Dermis microvascular lymphatic vessel endothelial cell (primary cell): Measurements from ENCODE around the gene SH3RF2. TPM values are rescaled to one million over a fixed set of nuclear protein-coding genes. Genes with fewer than 3 reads are reported as not detected.
"Not testable (repeated sequence)": the region's sequence is repeated elsewhere in the genome, so short reads cannot be mapped to it uniquely, and the experiment has no call there.

ENCODE experiments used
- DNase-seq, 2 donors: peaks; one replicate each; pipeline versions ENCODE4 v3.0.0 to v3.0.0-alpha.2; 2010; ENCODE audit warnings: low read depth in 2 of 2
- total RNA-seq: library from RNA; depleted of rRNA; stranded (reverse); fragments of >200 nt; gene quantifications from 2 replicates; pipeline ENCODE4 v1.2.1, GENCODE V29; 2014

The SH3RF2 gene
- total RNA-seq, 1 donor from 2014 or later = not detected

DNA sequence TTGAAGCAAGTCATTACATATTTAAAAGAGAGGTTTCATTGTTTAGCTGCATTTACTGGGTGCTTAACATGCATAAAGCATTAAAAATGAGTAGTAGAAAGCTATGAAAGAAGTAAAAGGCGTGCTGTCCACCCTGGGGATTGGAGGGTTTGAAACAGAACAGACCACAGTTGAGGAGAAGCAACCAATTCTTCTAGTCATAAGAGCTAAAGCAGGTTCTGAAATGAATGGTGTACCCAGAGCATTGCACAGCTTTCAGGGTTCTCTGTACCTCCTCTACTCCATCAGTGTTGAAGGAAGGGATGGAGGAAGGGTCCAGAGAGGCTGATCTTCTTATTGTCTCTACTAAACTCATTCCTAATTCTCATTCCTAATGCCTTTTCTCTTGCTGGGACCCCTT is 68.9 kb downstream of the SH3RF2 start:
- no peak for DNase-seq

DNA sequence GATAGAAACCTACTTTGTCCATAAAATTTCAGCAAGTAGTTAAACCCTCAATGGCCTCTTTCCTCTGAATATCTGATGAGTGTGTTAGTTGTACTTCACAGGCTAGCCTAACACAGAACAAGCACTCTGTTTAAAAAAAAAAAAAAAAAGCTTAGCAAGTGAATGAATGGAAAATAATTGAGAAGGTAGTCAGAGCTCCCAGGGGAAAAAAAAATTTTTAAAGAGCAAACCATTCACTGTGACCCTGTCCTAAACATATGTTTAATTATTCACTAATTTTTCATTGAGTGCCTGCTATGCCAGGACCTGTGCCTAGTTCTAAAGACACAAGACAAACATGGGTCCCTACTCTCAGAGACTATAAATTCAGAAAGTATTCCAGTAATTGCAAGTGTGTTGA is 69.3 kb downstream of the SH3RF2 start:
- DNase-seq = no peak

DNA sequence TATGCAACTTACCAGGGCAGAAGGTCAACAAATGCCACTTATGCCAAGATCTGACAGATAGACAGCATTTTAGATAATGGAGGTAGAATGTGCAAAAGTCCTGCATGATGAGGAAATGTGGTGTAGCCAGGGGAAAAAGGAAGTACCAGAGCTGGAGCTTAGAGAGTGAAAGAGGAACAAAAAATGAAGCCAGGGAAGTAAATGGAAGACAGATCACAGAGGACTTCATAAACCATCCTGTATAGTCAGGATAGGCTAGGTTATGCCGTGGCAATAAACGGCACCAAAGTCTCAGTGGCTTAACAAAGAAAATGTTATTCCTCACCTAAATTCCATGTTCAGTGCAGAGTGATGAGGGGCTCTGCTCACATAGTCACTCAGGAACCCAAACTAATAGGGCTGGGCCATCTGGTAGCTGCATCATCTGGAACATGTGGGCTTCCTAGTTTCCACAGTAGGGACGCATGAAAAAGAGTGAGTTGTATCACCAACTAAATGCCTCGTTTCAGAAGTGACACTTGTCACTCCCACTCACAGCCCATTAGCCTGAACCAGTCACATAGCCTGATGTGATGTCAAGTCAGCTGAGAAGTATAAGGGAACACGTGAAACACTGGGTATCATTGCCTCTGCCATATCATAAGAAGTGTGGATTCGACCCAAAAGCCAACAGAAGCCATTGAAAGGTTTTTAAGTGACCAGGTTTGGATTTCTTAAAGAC is 70.3 kb downstream of the SH3RF2 start:
- DNase-seq = no peak

- DNase-seq = peak in 1 of 2 donors; percentile 7
Measured at GRCh38 chr5:146007270-146007669, 70.9 kb downstream of the SH3RF2 start.

- no peak for DNase-seq
Measured at GRCh38 chr5:146007989-146008388, 71.6 kb downstream of the SH3RF2 start.

DNA sequence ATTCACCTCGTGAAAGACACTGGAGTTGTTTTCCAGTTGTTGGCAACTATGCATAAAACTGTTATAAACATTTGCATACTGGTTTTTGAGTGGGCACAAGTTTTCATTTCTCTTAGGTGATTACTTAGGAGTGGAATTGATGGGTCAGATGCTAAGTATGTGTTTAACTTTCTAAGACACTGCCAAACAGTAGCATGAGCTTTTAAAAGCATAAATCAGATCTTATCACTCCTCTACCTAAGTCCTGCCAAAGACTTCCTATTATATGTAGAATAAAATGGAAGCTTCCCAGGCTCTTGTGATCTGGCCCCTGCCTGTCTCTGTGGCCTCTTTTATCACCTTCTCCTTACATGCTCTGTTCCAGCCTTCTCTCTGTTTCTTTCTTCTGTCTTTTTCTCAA is 72.6 kb downstream of the SH3RF2 start:
- DNase-seq = no peak

GRCh38 chr5:146010447-146010846 is 74.1 kb downstream of the SH3RF2 start:
- DNase-seq = not testable (repeated sequence)

DNA sequence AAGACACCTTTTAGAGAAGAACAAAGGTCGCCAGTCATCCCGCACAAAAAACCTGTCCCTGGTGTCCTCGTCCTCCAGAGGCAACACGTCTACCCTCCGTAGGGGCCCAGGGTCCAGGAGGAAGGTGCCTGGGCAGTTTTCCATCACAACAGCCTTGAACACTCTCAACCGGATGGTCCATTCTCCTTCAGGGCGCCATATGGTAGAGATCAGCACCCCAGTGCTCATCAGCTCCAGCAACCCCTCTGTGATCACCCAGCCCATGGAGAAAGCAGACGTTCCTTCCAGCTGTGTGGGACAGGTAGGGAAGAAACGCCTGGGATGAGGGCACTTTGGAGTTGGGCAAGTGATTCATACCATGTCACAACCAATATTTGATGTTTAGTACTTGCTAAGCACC is 77.4 kb downstream of the SH3RF2 start:
- no peak for DNase-seq

GRCh38 chr5:146015001-146015400 is 78.6 kb downstream of the SH3RF2 start:
- DNase-seq = no peak

GRCh38 chr5:146016764-146017484 is 80.5 kb downstream of the SH3RF2 start:
- peak in 1 of 2 donors; percentile 58 for DNase-seq

- DNase-seq = no peak
Measured at GRCh38 chr5:146018514-146019375, 82.4 kb downstream of the SH3RF2 start.

DNA sequence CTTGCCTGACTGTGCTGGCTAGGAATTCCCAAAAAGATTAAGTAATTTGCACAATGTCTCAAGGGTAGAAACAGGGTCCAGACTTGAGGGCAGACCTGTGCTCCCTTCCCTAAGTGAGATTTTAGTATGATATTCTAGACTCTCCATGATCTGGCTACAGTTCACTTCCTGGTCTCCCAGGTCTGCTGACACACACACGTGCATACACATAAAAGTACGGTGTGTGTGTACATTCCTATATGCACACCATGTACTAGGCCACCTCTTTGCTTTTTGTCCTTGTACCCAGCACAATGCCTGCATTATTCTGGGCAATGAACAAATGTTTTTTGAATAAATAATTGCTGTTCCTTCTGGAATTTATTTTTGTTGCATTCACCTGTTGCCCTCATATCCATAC is 83.7 kb downstream of the SH3RF2 start:
- DNase-seq = no peak

DNA sequence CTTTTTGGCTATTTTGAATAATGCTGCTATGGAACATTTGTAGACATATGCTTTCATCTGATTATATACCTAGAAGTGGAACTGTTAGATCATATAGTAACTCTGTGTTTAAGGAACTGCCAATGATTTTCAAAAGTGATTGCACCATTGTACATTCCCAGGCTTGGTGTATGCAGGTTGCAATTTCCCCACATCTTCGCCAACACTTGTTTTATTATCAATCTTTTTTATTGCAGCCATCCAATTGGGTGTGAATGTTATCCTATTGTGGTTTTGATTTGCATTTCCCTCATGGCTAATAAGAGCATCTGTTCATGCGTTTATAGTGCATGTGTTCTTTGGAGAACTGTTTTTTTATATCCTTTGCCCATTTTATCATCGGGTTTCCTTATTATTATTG is 87.7 kb downstream of the SH3RF2 start:
- DNase-seq = no peak

DNA sequence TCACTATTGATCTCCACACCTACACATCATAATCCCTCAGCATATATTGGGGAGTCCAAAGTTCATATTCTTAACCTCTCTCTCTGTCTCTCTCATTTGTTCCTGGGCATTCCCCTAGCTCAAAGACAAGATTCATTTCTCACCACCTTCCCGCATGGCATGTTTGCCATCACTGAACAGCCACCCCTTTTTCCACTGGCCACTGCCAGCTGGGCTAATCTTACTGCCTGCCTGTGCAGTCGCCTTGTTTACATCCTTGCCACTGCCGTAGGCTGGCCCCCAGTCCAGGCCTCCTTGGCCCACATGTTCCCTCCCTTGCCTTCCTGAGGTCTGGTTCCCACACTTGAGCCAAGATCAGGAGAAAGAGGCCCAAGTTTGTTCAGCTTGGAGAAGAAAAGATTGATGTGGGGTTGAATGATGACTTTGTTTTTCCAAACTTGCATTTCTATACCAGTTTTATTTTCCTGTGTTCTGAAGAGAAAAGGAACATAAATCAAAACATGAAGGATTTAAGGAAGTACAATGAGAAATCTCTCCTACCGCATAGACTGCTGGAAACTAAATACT is 88.8 kb downstream of the SH3RF2 start:
- DNase-seq = peak in 1 of 2 donors; percentile 72

DNA sequence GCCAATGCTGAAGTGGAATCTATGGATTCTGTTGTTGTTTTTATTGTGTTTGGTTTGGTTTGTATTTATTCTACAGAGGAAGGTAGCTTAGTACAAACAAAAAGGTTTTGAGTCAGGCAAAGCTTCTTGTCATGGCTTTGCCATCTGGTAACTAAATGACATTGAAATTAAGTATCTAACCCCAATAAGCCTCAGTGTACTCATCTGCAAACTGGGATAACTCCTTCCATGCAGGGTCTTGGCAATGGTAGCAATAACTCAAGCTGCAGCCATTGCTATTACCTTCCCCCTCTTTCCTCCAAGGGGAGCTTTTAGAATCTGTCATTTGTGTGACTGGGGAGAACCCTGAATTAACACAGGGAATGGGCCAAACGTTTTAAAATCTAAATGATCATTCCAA is 89.3 kb downstream of the SH3RF2 start:
- DNase-seq = no peak

DNA sequence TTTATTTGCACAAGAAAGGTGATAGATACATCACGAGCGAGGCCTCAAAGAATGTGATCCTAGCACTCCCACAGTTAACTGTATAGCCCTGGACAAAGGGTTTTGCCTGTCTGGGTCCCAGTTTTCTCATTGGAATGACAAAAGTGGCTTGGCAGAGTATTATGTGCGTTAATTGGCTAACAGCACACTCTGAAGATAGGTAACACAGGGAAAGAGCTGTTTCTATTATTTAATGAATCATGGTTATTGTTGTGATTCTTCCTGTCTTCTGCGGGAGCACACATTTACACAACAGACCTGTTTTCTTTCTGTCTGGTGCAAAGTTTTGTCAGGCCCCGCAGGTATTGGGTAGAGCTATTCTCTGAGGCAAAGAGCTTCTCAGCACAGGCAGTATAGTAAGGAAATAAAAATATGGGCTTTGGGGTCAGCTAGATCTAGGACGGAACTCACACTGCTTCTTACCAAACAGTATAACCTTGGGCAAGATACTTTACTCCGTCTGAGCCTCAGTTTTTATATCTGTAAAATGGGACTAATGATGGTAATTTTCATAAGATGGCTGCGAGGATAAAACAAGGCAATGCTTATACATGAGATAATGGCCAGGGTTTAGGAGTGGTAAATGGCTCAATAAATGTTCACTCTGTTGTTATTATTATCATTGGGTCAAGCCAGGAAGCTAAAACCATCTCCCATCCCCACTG is 90.1 kb downstream of the SH3RF2 start:
- no peak for DNase-seq

DNA sequence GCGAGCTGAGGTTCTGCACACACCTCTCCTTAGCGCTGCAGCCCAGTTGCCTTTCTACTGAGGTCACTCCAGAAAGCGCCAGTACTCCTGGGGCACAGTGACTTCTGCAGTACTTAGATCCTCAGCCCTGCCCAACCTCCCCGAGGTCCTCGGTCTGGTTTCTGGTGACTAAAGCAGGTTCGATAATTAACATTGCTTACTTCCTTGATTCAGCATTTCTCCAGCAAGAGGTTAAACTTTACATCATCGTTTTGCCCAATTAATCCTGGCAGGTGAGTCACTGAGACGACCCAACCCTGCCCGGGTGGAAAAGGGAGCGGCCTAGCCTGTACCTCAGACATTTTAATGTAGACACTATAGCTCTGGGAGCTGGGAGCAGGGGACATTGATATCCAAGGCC is 91.4 kb downstream of the SH3RF2 start:
- DNase-seq = no peak

DNA sequence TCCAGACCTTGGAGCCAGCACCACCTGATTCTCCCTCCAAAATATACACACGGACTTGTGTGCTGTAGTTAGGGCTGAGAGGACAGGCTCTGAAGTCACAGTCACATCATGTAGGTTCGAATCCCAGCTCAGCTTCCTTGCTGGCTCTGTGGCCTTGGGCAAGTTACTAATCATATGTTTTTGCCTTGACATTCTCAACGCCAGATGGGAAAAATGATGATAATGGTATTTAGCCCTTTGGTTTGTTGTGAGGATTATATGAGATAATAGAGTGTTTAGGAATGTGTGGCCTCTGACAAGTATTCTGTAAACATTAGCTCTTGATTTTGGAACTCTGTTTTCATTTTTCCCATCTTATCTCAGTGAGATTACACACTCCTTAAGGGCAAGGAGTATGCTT is 96.5 kb downstream of the SH3RF2 start:
- DNase-seq = no peak

DNA sequence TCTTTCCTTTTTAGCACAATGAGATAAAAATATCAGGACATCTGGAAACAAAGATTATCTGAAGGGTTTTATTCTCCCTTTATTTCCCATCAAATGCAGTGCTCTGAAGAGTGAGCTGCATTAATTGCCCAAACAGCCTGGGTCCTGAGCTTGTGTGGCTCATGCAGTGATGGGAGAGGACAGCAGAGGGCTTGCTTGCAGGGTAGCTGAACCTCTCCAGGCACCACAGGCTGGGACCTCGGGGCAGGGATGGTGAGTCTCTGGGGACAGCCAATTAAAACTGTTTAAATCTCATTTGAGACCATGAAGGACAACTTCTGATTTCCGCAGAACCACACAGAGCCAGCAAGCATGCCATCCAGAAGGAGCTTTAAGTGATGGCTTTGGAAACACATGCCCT is 97.7 kb downstream of the SH3RF2 start:
- no peak for DNase-seq

GRCh38 chr5:146034605-146035004 is 98.2 kb downstream of the SH3RF2 start:
- DNase-seq = no peak

- DNase-seq = no peak
Measured at GRCh38 chr5:146039420-146039819, 103.0 kb downstream of the SH3RF2 start.
